HEK293T (cell line): ENCODE results near the gene TCP11L1.

ENCODE experiments used
- ARNT ChIP-seq: fragments of 450-650 bp; IDR thresholded peaks from 2 replicates; pipeline ENCODE4 v1.6.1; 2017; ENCODE audit warnings: mild to moderate bottlenecking
- BHLHE40 ChIP-seq: fragments of 450-650 bp; IDR thresholded peaks from 2 replicates; pipeline ENCODE4 v1.6.1; 2016; ENCODE audit warnings: mild to moderate bottlenecking, moderate library complexity, borderline replicate concordance
- CTBP1 ChIP-seq: fragments of 450-650 bp; IDR thresholded peaks from 2 replicates; pipeline ENCODE4 v1.6.1; 2016; ENCODE audit warnings: borderline replicate concordance
- FOXA1 ChIP-seq: fragments of 450-650 bp; IDR thresholded peaks from 2 replicates; pipeline ENCODE4 v1.6.1; 2016; ENCODE audit warnings: mild to moderate bottlenecking
- FOXK2 ChIP-seq: fragments of 450-650 bp; IDR thresholded peaks from 2 replicates; pipeline ENCODE4 v1.6.1; 2016; ENCODE audit warnings: mild to moderate bottlenecking
- FOXM1 ChIP-seq: fragments of 450-650 bp; IDR thresholded peaks from 2 replicates; pipeline ENCODE4 v1.6.1; 2017; ENCODE audit warnings: mild to moderate bottlenecking, borderline replicate concordance
- L3MBTL2 ChIP-seq: fragments of 450-650 bp; conservative IDR thresholded peaks from 2 replicates; pipeline ENCODE4 v1.6.1; 2016; ENCODE audit warnings: mild to moderate bottlenecking
- LEF1 ChIP-seq: fragments of 450-650 bp; IDR thresholded peaks from 2 replicates; pipeline ENCODE4 v1.6.1; 2017; ENCODE audit warnings: mild to moderate bottlenecking, borderline replicate concordance
- NFRKB ChIP-seq: fragments of 450-650 bp; IDR thresholded peaks from 2 replicates; pipeline ENCODE4 v1.6.1; 2016; ENCODE audit warnings: mild to moderate bottlenecking, moderate library complexity
- SP1 ChIP-seq: fragments of 450-650 bp; IDR thresholded peaks from 2 replicates; pipeline ENCODE4 v1.6.1; 2017
- SUZ12 ChIP-seq: fragments of 450-650 bp; IDR thresholded peaks from 2 replicates; pipeline ENCODE4 v1.6.1; 2016; ENCODE audit warnings: mild to moderate bottlenecking
- TARDBP ChIP-seq: fragments of 450-650 bp; IDR thresholded peaks from 2 replicates; pipeline ENCODE4 v1.6.1; 2016
- ZNF384 ChIP-seq: fragments of 450-650 bp; IDR thresholded peaks from 2 replicates; pipeline ENCODE4 v1.6.1; 2016
- TF ChIP-seq, protein P1 (sequence below): fragments of 450-650 bp; IDR thresholded peaks from 2 replicates; pipeline ENCODE4 v1.6.1; 2016

DNA sequence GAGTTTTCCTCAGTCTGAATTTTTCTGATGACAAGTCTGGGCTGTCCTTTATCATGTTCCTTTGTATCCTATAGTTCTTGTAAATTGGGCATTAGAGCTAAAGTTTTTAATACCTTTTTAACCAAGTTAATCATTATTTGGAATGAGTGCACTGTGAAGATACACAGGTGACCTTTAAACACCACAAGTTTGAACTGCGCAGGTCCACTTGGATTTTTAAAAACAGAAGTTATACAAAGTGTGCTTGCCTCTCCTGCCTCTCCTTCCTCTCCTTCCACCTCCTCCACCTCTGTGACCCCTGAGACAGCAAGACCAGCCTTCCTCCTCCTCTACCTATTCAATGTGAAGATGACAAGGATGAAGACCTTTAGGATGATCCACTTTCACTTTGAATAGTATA lies 4.4 kb upstream of the TCP11L1 start:
- TF ChIP-seq, protein P1, sequence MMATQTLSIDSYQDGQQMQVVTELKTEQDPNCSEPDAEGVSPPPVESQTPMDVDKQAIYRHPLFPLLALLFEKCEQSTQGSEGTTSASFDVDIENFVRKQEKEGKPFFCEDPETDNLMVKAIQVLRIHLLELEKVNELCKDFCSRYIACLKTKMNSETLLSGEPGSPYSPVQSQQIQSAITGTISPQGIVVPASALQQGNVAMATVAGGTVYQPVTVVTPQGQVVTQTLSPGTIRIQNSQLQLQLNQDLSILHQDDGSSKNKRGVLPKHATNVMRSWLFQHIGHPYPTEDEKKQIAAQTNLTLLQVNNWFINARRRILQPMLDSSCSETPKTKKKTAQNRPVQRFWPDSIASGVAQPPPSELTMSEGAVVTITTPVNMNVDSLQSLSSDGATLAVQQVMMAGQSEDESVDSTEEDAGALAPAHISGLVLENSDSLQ: no peak
- no peak for TF ChIP-seq BHLHE40
- TF ChIP-seq FOXM1: no peak
- TF ChIP-seq ARNT: no peak
- TF ChIP-seq SP1: no peak
- TF ChIP-seq L3MBTL2: no peak
- TF ChIP-seq ZNF384: no peak
- TF ChIP-seq NFRKB: no peak
- no peak for TF ChIP-seq FOXK2
- no peak for TF ChIP-seq FOXA1
- TF ChIP-seq TARDBP: no peak
- TF ChIP-seq LEF1: no peak
- no peak for TF ChIP-seq CTBP1
- TF ChIP-seq SUZ12: no peak
